ENCODE data around the gene GRIN2A. TPM values are rescaled to one million over a fixed set of nuclear protein-coding genes. Genes with fewer than 3 reads are reported as not detected.

GRIN2A gene
- total RNA-seq, 2 experiments from 2014 or later = not detected

GRCh38 chr16:10081201-10081940, 100.9 kb downstream of the GRIN2A start:
- H3K27ac Mint-ChIP-seq = no peak overlapping the region
- no peak for TF ChIP-seq CTCF (IDR thresholded peaks at IDR 0.05)
- no peak for ATAC-seq
- ChIA-PET POLR2A (no interaction called here), CTCF (no interaction called here)
- H3K9me3 Mint-ChIP-seq = peaks cover 2% of the 10 kb centered on the region
- H3K27me3 Mint-ChIP-seq = no peaks in the 10 kb centered on the region
- DNase-seq = no peak
- H3K4me3 Mint-ChIP-seq = no peak overlapping the region
- intact Hi-C loops (cut with micrococcal nuclease) = no loop called here
- no peaks in the 10 kb centered on the region for H3K4me1 Mint-ChIP-seq (ENCODE audit: low read depth)
- H3K36me3 Mint-ChIP-seq (ENCODE audit: low read depth) = no peaks in the 10 kb centered on the region

- no peak for TF ChIP-seq CTCF (IDR thresholded peaks at IDR 0.05)
- H3K27ac Mint-ChIP-seq = no peak overlapping the region
- peaks cover 2% of the 10 kb centered on the region for H3K9me3 Mint-ChIP-seq
- no peaks in the 10 kb centered on the region for H3K27me3 Mint-ChIP-seq
- DNase-seq (no peak), ATAC-seq (no peak)
- no peaks in the 10 kb centered on the region for H3K36me3 Mint-ChIP-seq (ENCODE audit: low read depth)
- ChIA-PET CTCF (no interaction called here), POLR2A (no interaction called here)
- H3K4me1 Mint-ChIP-seq (ENCODE audit: low read depth) = no peaks in the 10 kb centered on the region
- no peak overlapping the region for H3K4me3 Mint-ChIP-seq
- intact Hi-C loops (cut with micrococcal nuclease) = no loop called here
These were observed 102.0 kb downstream of the GRIN2A start for GRCh38 chr16:10080051-10080772.

GRCh38 chr16:10078541-10078949, 103.7 kb downstream of the GRIN2A start:
- H3K9me3 Mint-ChIP-seq = peaks cover 2% of the 10 kb centered on the region
- H3K4me3 Mint-ChIP-seq = no peak overlapping the region
- H3K4me1 Mint-ChIP-seq (ENCODE audit: low read depth) = no peaks in the 10 kb centered on the region
- intact Hi-C loops (cut with micrococcal nuclease) = no loop called here
- ChIA-PET CTCF (no interaction called here), POLR2A (no interaction called here)
- no peaks in the 10 kb centered on the region for H3K36me3 Mint-ChIP-seq (ENCODE audit: low read depth)
- no peak for TF ChIP-seq CTCF (IDR thresholded peaks at IDR 0.05)
- H3K27ac Mint-ChIP-seq = no peak overlapping the region
- DNase-seq = no peak
- ATAC-seq = no peak
- peaks cover 2% of the 10 kb centered on the region for H3K27me3 Mint-ChIP-seq

- intact Hi-C loops (cut with micrococcal nuclease) = no loop called here
- Mint-ChIP-seq H3K4me1 (ENCODE audit: low read depth) (no peaks in the 10 kb centered on the region), H3K27me3 (peaks cover 2% of the 10 kb centered on the region), H3K9me3 (peaks cover 2% of the 10 kb centered on the region), H3K4me3 (no peak overlapping the region), H3K27ac (no peak overlapping the region), H3K36me3 (ENCODE audit: low read depth) (no peaks in the 10 kb centered on the region)
- ChIA-PET POLR2A (no interaction called here), CTCF (no interaction called here)
- ATAC-seq (no peak), DNase-seq (no peak)
- no peak for TF ChIP-seq CTCF (IDR thresholded peaks at IDR 0.05)
These were observed 104.4 kb downstream of the GRIN2A start for GRCh38 chr16:10077861-10078260.

- ATAC-seq = no peak
- Mint-ChIP-seq H3K36me3 (ENCODE audit: low read depth) (no peaks in the 10 kb centered on the region), H3K4me1 (ENCODE audit: low read depth) (no peaks in the 10 kb centered on the region), H3K4me3 (no peak overlapping the region), H3K27me3 (peaks cover 2% of the 10 kb centered on the region), H3K9me3 (no peaks in the 10 kb centered on the region), H3K27ac (no peak overlapping the region)
- intact Hi-C loops (cut with micrococcal nuclease) = no loop called here
- TF ChIP-seq CTCF (IDR thresholded peaks at IDR 0.05) = no peak
- no peak for DNase-seq
- POLR2A ChIA-PET = no interaction called here
- CTCF ChIA-PET = no interaction called here
These were observed 106.2 kb downstream of the GRIN2A start for GRCh38 chr16:10076037-10076436.

Measured in activated CD8-positive, alpha-beta T cell treated with anti-CD3 and anti-CD28 coated beads for 36 hours (primary cell).